Activated naive CD4-positive, alpha-beta T cell treated with anti-CD3 and anti-CD28 coated beads, Interleukin-2, amount 50 U/mL, for 72 hours (primary cell): Measurements from ENCODE around the gene MAMDC4. TPM values are rescaled to one million over a fixed set of nuclear protein-coding genes. Genes with fewer than 3 reads are reported as not detected.
A peak's percentile ranks its signal among the peaks of the same experiment; 100 is the strongest.
"Not testable (repeated sequence)": the region's sequence is repeated elsewhere in the genome, so short reads cannot be mapped to it uniquely, and the experiment has no call there.

Experiments used
- ATAC-seq, 2 donors: fragments of 150-1000 bp; cut with Tn5 transposase; 2 replicates each; pipeline ENCODE4 v1.10.0; 2021; ENCODE audit warnings: mild to moderate bottlenecking in 2 of 2, moderate library complexity in 2 of 2
- DNase-seq, 2 donors: peaks; one replicate each; pipeline ENCODE4 v3.0.0; 2021 to 2022; ENCODE audit warnings: low spot score in 2 of 2
- H3K27ac Mint-ChIP-seq, 2 donors: one replicate each; pipeline ENCODE4 v1.8.0; 2022; ENCODE audit warnings: mild to moderate bottlenecking in 2 of 2, mixed read lengths in 2 of 2
- H3K36me3 Mint-ChIP-seq, 2 donors: one replicate each; pipeline ENCODE4 v1.8.0; 2022; ENCODE audit warnings: mixed read lengths in 2 of 2
- H3K9me3 Mint-ChIP-seq, 2 donors: one replicate each; pipeline ENCODE4 v1.8.0; 2022; ENCODE audit warnings: mixed read lengths in 2 of 2
- total RNA-seq, 2 donors: library from RNA; stranded (reverse); gene quantifications; one replicate each; pipeline ENCODE4 v1.2.3, GENCODE V29; 2022

The MAMDC4 gene
- total RNA-seq, 2 donors from 2014 or later, result 17.7 to 21.5 TPM

- Mint-ChIP-seq H3K27ac (peak overlapping the region in 1 of 2 donors; percentile 55), H3K36me3 (peaks cover 0 to 15% of the 10 kb centered on the region in 2 donors), H3K9me3 (no peaks in the 10 kb centered on the region)
- DNase-seq, result no peak
- ATAC-seq, result no peak
Observed at GRCh38 chr9:136862849-136863622, 10.9 kb downstream of the MAMDC4 start.

- Mint-ChIP-seq H3K27ac (no peak overlapping the region), H3K9me3 (no peaks in the 10 kb centered on the region), H3K36me3 (peaks cover 0 to 15% of the 10 kb centered on the region in 2 donors)
- no peak for DNase-seq
- ATAC-seq, result no peak
Observed at GRCh38 chr9:136863623-136864273, 11.6 kb downstream of the MAMDC4 start.

- peaks cover 0 to 15% of the 10 kb centered on the region in 2 donors for H3K36me3 Mint-ChIP-seq
- ATAC-seq (no peak), DNase-seq (no peak)
- no peaks in the 10 kb centered on the region for H3K9me3 Mint-ChIP-seq
- peak overlapping the region; percentile 91 to 95 for H3K27ac Mint-ChIP-seq
Observed at GRCh38 chr9:136865041-136865767, 13.1 kb downstream of the MAMDC4 start.

GRCh38 chr9:136865768-136866103 lies 13.6 kb downstream of the MAMDC4 start:
- no peak for ATAC-seq
- Mint-ChIP-seq H3K36me3 (peaks cover 0 to 15% of the 10 kb centered on the region in 2 donors), H3K27ac (peak overlapping the region; percentile 91 to 95)

GRCh38 chr9:136866898-136867421 lies 14.8 kb downstream of the MAMDC4 start:
- H3K9me3 Mint-ChIP-seq, DNase-seq, ATAC-seq, H3K27ac Mint-ChIP-seq: not testable (repeated sequence)
- peaks cover 7 to 15% of the 10 kb centered on the region in 2 donors for H3K36me3 Mint-ChIP-seq

More at GRCh38 chr9:136865768-136866103, 13.6 kb downstream of the MAMDC4 start:
- no peak for DNase-seq
- H3K9me3 Mint-ChIP-seq, result no peaks in the 10 kb centered on the region

- DNase-seq (no peak), ATAC-seq (no peak)
- Mint-ChIP-seq H3K27ac (no peak overlapping the region), H3K9me3 (peaks cover 0 to under 1% of the 10 kb centered on the region in 2 donors), H3K36me3 (peaks cover 7 to 15% of the 10 kb centered on the region in 2 donors)
Observed at GRCh38 chr9:136867480-136867879, 15.3 kb downstream of the MAMDC4 start.

GRCh38 chr9:136867917-136868316 lies 15.8 kb downstream of the MAMDC4 start:
- ATAC-seq, result no peak
- DNase-seq, result no peak

GRCh38 chr9:136868644-136869043 lies 16.5 kb downstream of the MAMDC4 start:
- H3K9me3 Mint-ChIP-seq, result peaks cover 0 to 4% of the 10 kb centered on the region in 2 donors
- DNase-seq, result no peak
- no peak for ATAC-seq
- H3K36me3 Mint-ChIP-seq, result peaks cover 7 to 10% of the 10 kb centered on the region in 2 donors
- H3K27ac Mint-ChIP-seq, result no peak overlapping the region

More at GRCh38 chr9:136867917-136868316, 15.8 kb downstream of the MAMDC4 start:
- Mint-ChIP-seq H3K9me3 (peaks cover 0 to 4% of the 10 kb centered on the region in 2 donors), H3K27ac (no peak overlapping the region), H3K36me3 (peaks cover 7 to 15% of the 10 kb centered on the region in 2 donors)

GRCh38 chr9:136869611-136870010 lies 17.5 kb downstream of the MAMDC4 start:
- not testable (repeated sequence) for ATAC-seq, H3K9me3 Mint-ChIP-seq, H3K36me3 Mint-ChIP-seq, DNase-seq, H3K27ac Mint-ChIP-seq

GRCh38 chr9:136875155-136875554 lies 23.0 kb downstream of the MAMDC4 start:
- ATAC-seq (no peak), DNase-seq (no peak)
- no peak overlapping the region for H3K27ac Mint-ChIP-seq
- H3K9me3 Mint-ChIP-seq, result peaks cover 0 to 4% of the 10 kb centered on the region in 2 donors
- H3K36me3 Mint-ChIP-seq, result peaks cover 0 to 7% of the 10 kb centered on the region in 2 donors

GRCh38 chr9:136876476-136876875 lies 24.3 kb downstream of the MAMDC4 start:
- Mint-ChIP-seq H3K9me3 (peaks cover 0 to 4% of the 10 kb centered on the region in 2 donors), H3K27ac (no peak overlapping the region), H3K36me3 (peaks cover 0 to 4% of the 10 kb centered on the region in 2 donors)
- ATAC-seq (no peak), DNase-seq (no peak)

GRCh38 chr9:136880651-136881050 lies 28.5 kb downstream of the MAMDC4 start:
- Mint-ChIP-seq H3K36me3 (no peaks in the 10 kb centered on the region), H3K27ac (peak overlapping the region in 1 of 2 donors; percentile 88), H3K9me3 (no peaks in the 10 kb centered on the region)
- DNase-seq, result no peak
- ATAC-seq, result no peak

GRCh38 chr9:136881691-136882108 lies 29.6 kb downstream of the MAMDC4 start:
- peak; percentile 39 to 63 for ATAC-seq
- DNase-seq, result peak; percentile 58 to 86
- no peaks in the 10 kb centered on the region for H3K36me3 Mint-ChIP-seq
- peak overlapping the region; percentile 88 for H3K27ac Mint-ChIP-seq
- H3K9me3 Mint-ChIP-seq, result no peaks in the 10 kb centered on the region

- ATAC-seq, result peak; percentile 65 to 67
- no peaks in the 10 kb centered on the region for H3K9me3 Mint-ChIP-seq
- peak; percentile 80 to 94 for DNase-seq
- H3K36me3 Mint-ChIP-seq, result peaks cover 5% of the 10 kb centered on the region in 2 donors
- H3K27ac Mint-ChIP-seq, result peak overlapping the region; percentile 88 to 93
Observed at GRCh38 chr9:136882109-136882946, 30.2 kb downstream of the MAMDC4 start.

GRCh38 chr9:136882947-136883283 lies 30.8 kb downstream of the MAMDC4 start:
- not testable (repeated sequence) for ATAC-seq, H3K36me3 Mint-ChIP-seq, H3K9me3 Mint-ChIP-seq, DNase-seq
- H3K27ac Mint-ChIP-seq, result peak overlapping the region; percentile 88 to 93

- ATAC-seq, result not testable (repeated sequence)
Observed at GRCh38 chr9:136883670-136884069, 31.5 kb downstream of the MAMDC4 start.

More at GRCh38 chr9:136883670-136884069, 31.5 kb downstream of the MAMDC4 start:
- not testable (repeated sequence) for DNase-seq, H3K9me3 Mint-ChIP-seq, H3K36me3 Mint-ChIP-seq
- H3K27ac Mint-ChIP-seq, result peak overlapping the region; percentile 88 to 93
